Ishikawa (cell line): ENCODE data around the gene TUBB1.

ENCODE experiments used
- EGR1 ChIP-seq: IDR thresholded peaks from 2 replicates; pipeline ENCODE4 v1.6.1; 2012
- RAD21 ChIP-seq: IDR thresholded peaks from 2 replicates; pipeline ENCODE4 v1.6.1; 2012; ENCODE audit warnings: low read depth
- TEAD4 ChIP-seq: IDR thresholded peaks from 2 replicates; pipeline ENCODE4 v1.6.1; 2012
- TF ChIP-seq, protein P1 (sequence below): IDR thresholded peaks from 2 replicates; pipeline ENCODE4 v1.6.1; 2012

DNA sequence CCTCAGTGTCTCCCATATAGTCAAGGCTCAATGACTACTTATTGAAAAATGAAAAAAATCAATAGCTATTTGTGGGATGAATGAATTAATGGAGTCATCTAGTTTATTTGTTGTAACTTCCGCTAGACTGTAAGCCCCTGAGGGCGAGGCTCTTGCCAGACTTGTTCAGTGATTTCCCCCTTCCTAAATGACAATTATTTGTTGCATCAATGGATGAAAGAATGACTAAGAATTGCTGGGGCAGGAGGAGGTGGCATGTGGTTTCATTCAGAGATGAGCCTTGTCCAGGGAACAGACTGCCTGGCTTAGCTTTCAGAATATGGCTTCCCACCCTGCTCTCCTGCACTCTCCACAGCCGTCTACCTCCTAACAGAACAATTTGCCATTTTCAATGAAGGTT is 24.5 kb downstream of the TUBB1 start:
- TF ChIP-seq EGR1 (no peak), RAD21 (no peak), TEAD4 (no peak)
- TF ChIP-seq, protein P1, sequence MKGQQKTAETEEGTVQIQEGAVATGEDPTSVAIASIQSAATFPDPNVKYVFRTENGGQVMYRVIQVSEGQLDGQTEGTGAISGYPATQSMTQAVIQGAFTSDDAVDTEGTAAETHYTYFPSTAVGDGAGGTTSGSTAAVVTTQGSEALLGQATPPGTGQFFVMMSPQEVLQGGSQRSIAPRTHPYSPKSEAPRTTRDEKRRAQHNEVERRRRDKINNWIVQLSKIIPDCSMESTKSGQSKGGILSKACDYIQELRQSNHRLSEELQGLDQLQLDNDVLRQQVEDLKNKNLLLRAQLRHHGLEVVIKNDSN, result no peak
